CD1c-positive myeloid dendritic cell (primary cell): Measurements from ENCODE around the gene ZBTB16.

Experiments used
- DNase-seq: peaks from one replicate; pipeline ENCODE4 v3.0.0-alpha.2; 2016; ENCODE audit errors: extremely low spot score

The ZBTB16 gene

GRCh38 chr11:114152785-114153184 lies 93.3 kb downstream of the ZBTB16 start:
- DNase-seq = no peak

- DNase-seq = no peak
These were observed 93.7 kb downstream of the ZBTB16 start for GRCh38 chr11:114153224-114153623.

GRCh38 chr11:114154271-114155047 lies 94.9 kb downstream of the ZBTB16 start:
- no peak for DNase-seq

- no peak for DNase-seq
These were observed 95.6 kb downstream of the ZBTB16 start for GRCh38 chr11:114155116-114155515.

GRCh38 chr11:114156131-114156581 lies 96.6 kb downstream of the ZBTB16 start:
- DNase-seq = no peak

GRCh38 chr11:114156782-114157181 lies 97.3 kb downstream of the ZBTB16 start:
- no peak for DNase-seq

GRCh38 chr11:114157476-114158050 lies 98.1 kb downstream of the ZBTB16 start:
- no peak for DNase-seq

- DNase-seq = no peak
These were observed 98.9 kb downstream of the ZBTB16 start for GRCh38 chr11:114158421-114158820.

- no peak for DNase-seq
These were observed 99.4 kb downstream of the ZBTB16 start for GRCh38 chr11:114158886-114159285.

- no peak for DNase-seq
These were observed 99.8 kb downstream of the ZBTB16 start for GRCh38 chr11:114159320-114159719.

- DNase-seq = peak; percentile 95
These were observed 100.5 kb downstream of the ZBTB16 start for GRCh38 chr11:114159802-114160632.

- DNase-seq = no peak
These were observed 101.4 kb downstream of the ZBTB16 start for GRCh38 chr11:114160894-114161293.

GRCh38 chr11:114161486-114162250 lies 102.2 kb downstream of the ZBTB16 start:
- DNase-seq = no peak

GRCh38 chr11:114162719-114163123 lies 103.2 kb downstream of the ZBTB16 start:
- DNase-seq = no peak

- no peak for DNase-seq
These were observed 103.7 kb downstream of the ZBTB16 start for GRCh38 chr11:114163229-114163631.

- no peak for DNase-seq
These were observed 104.4 kb downstream of the ZBTB16 start for GRCh38 chr11:114163830-114164401.

GRCh38 chr11:114164546-114164945 lies 105.0 kb downstream of the ZBTB16 start:
- DNase-seq = no peak

GRCh38 chr11:114165326-114166230 lies 106.1 kb downstream of the ZBTB16 start:
- DNase-seq = no peak

GRCh38 chr11:114166362-114166761 lies 106.9 kb downstream of the ZBTB16 start:
- DNase-seq = no peak

- peak; percentile 20 for DNase-seq
These were observed 107.4 kb downstream of the ZBTB16 start for GRCh38 chr11:114166897-114167323.
